K562 (cell line): ENCODE results near the gene RAI1. TPM values are rescaled to one million over a fixed set of nuclear protein-coding genes. Genes with fewer than 3 reads are reported as not detected.

Experiments used
- ATAC-seq: fragments of 200-7000 bp; cut with Tn5 transposase; 3 replicates; pipeline ENCODE4 v1.9.1; 2020; ENCODE audit warnings: moderate library complexity
- BruUV-seq: library from RNA; stranded (reverse); fragments of 400-500 nt; replicated peaks from 2 replicates; lab custom pipeline; 2021; lab: Mats Ljungman, UMichigan
- CTCF ChIA-PET: fragments of 300-600 bp; formaldehyde crosslinking; extraction: SDS; loops from one replicate; lab custom pipeline; 2021; ENCODE audit warnings: low intra/inter-chr PET ratio; lab: Yijun Ruan, JAX
- POLR2A ChIA-PET: fragments of 300-600, 350-650 bp; sonication (Branson Sonifier 250); formaldehyde crosslinking; extraction: SDS; loops from one replicate; lab custom pipeline; 2021; ENCODE audit warnings: antibody characterized with exemption, inconsistent platforms; lab: Yijun Ruan, JAX
- DNase-seq, 4 experiments: peaks; one replicate each; pipeline versions ENCODE4 v3.0.0 to v3.0.0-alpha.2; 2011 to 2018; ENCODE audit warnings: low spot score in 3 of 4, mixed read lengths in 3 of 4; ENCODE audit errors: extremely low read depth in 1 of 4
- FAIRE-seq: peaks from 2 replicates; lab custom pipeline; 2011; peaks lifted over from hg19 to GRCh38; lab: Jason Lieb, UNC
- H2AFZ ChIP-seq: 2 replicates; pipeline ENCODE4 v1.6.0; 2011; ENCODE audit warnings: low read depth, low read length, control low read depth, inconsistent platforms
- H3K27ac ChIP-seq: fragments of 200-600 bp; 3 replicates; pipeline ENCODE4 v1.8.0; 2011; ENCODE audit warnings: low read depth, mild to moderate bottlenecking, control low read depth, inconsistent platforms, low read length, moderate library complexity, mixed read lengths; ENCODE audit errors: extremely low read depth
- H3K27me3 ChIP-seq, 2 experiments: fragments of 300-600 bp in 1 of 2; 2 replicates in 1 of 2; 3 replicates in 1 of 2; pipeline versions ENCODE4 v1.6.0 to v1.8.0; 2011; ENCODE audit warnings: inconsistent platforms in 2 of 2, low read length in 2 of 2, mild to moderate bottlenecking in 1 of 2, mixed read lengths in 1 of 2, moderate library complexity in 1 of 2; ENCODE audit not compliant: control insufficient read depth in 2 of 2, insufficient read depth in 2 of 2
- H3K36me3 ChIP-seq: fragments of 300-600 bp; 3 replicates; pipeline ENCODE4 v1.8.0; 2011; ENCODE audit warnings: mild to moderate bottlenecking, low read length, inconsistent platforms; ENCODE audit not compliant: control insufficient read depth, insufficient read depth
- H3K4me1 ChIP-seq, 2 experiments: fragments of 200-600 bp in 1 of 2; replicated peaks in 1 of 2; 2 replicates in 1 of 2; 3 replicates in 1 of 2; pipeline versions ENCODE4 v1.5.1 to v1.8.0; 2011; ENCODE audit warnings: inconsistent platforms in 2 of 2, low read length in 2 of 2, mild to moderate bottlenecking in 1 of 2, mixed read lengths in 1 of 2, moderate library complexity in 1 of 2; ENCODE audit not compliant: control insufficient read depth in 2 of 2, insufficient read depth in 2 of 2
- H3K4me2 ChIP-seq: 2 replicates; pipeline ENCODE4 v1.6.1; 2011; ENCODE audit warnings: low read length, control low read depth, inconsistent platforms, mixed read lengths; ENCODE audit not compliant: insufficient read depth
- H3K4me3 ChIP-seq: fragments of 200-600 bp; sonication (generic), shearing (Covaris generic); 2 replicates; pipeline ENCODE4 v1.5.1; 2016; ENCODE audit warnings: control low read depth, inconsistent platforms
- H3K79me2 ChIP-seq: fragments of 200-600 bp; 3 replicates; pipeline ENCODE4 v1.8.0; 2011; ENCODE audit warnings: low read length, inconsistent platforms; ENCODE audit not compliant: control insufficient read depth, insufficient read depth
- H3K9ac ChIP-seq, 2 experiments: 2 replicates each; pipeline versions ENCODE4 v1.6.0 to v1.6.1; 2011; ENCODE audit warnings: low read depth in 2 of 2, low read length in 2 of 2, control low read depth in 1 of 2, inconsistent platforms in 1 of 2, mild to moderate bottlenecking in 1 of 2, mixed read lengths in 1 of 2; ENCODE audit not compliant: insufficient read depth in 1 of 2
- H3K9me1 ChIP-seq: one replicate; pipeline ENCODE4 v1.6.0; 2011; ENCODE audit warnings: inconsistent platforms, mild to moderate bottlenecking, low read length, moderate library complexity; ENCODE audit not compliant: control insufficient read depth, insufficient read depth
- H3K9me3 ChIP-seq: replicated peaks from 2 replicates; pipeline ENCODE4 v1.5.1; 2011; ENCODE audit warnings: low read depth, low read length, inconsistent platforms; ENCODE audit not compliant: control insufficient read depth, insufficient read depth
- H4K20me1 ChIP-seq: replicated peaks from 2 replicates; pipeline ENCODE4 v1.6.1; 2011; ENCODE audit warnings: low read length, inconsistent platforms, mixed read lengths; ENCODE audit not compliant: control insufficient read depth, insufficient read depth
- ARID2 ChIP-seq: fragments of 450-650 bp; IDR thresholded peaks from 2 replicates; pipeline ENCODE4 v1.6.1; 2017; ENCODE audit warnings: antibody characterized with exemption, mild to moderate bottlenecking
- ATF1 ChIP-seq, 2 experiments: fragments of 450-650 bp in 1 of 2; IDR thresholded peaks; 2 replicates each; pipeline ENCODE4 v1.6.1; 2016; ENCODE audit warnings: missing compliant biosample characterization in 1 of 2, missing genetic modification characterization in 1 of 2
- CHD2 ChIP-seq: IDR thresholded peaks from 2 replicates; pipeline ENCODE4 v1.6.1; 2011; ENCODE audit warnings: low read depth, low read length
- ETV5 ChIP-seq: sonication (generic); formaldehyde crosslinking; IDR thresholded peaks from 2 replicates; pipeline ENCODE4 v1.4.0; 2020; ENCODE audit warnings: low read depth, mild to moderate bottlenecking, missing genetic modification reagents
- HIVEP1 ChIP-seq: fragments of 250-450 bp; sonication (Bioruptor Pico); IDR thresholded peaks from 2 replicates; pipeline ENCODE4 v1.4.0; 2020; ENCODE audit warnings: mild to moderate bottlenecking
- IRF2 ChIP-seq: sonication (generic); formaldehyde crosslinking; IDR thresholded peaks from 2 replicates; pipeline ENCODE4 v1.8.1; 2022; ENCODE audit warnings: mild to moderate bottlenecking, missing genetic modification reagents
- NR4A1 ChIP-seq, 2 experiments: fragments of 250-450 bp in 1 of 2; fragments of 450-650 bp in 1 of 2; sonication (Bioruptor Pico) in 1 of 2; IDR thresholded peaks; 2 replicates each; pipeline versions ENCODE4 v1.4.0 to v1.6.1; 2016 to 2020; ENCODE audit warnings: mild to moderate bottlenecking in 2 of 2, missing compliant biosample characterization in 1 of 2, missing genetic modification characterization in 1 of 2, moderate library complexity in 1 of 2
- PPARD ChIP-seq: fragments of 250-450 bp; sonication (Bioruptor Pico); IDR thresholded peaks from 2 replicates; pipeline ENCODE4 v1.8.0; 2022; ENCODE audit warnings: inconsistent platforms, mild to moderate bottlenecking, moderate library complexity
- PRPF4 ChIP-seq: fragments of 200-400 bp; formaldehyde crosslinking; IDR thresholded peaks from one replicate; pipeline ENCODE4 v1.6.1; 2017; ENCODE audit warnings: low read length, low read depth, mild to moderate bottlenecking; ENCODE audit not compliant: insufficient read depth, poor library complexity, severe bottlenecking
- STAT5A ChIP-seq: IDR thresholded peaks from 2 replicates; pipeline ENCODE4 v1.6.1; 2012; ENCODE audit warnings: low read length, inconsistent platforms, borderline replicate concordance
- ZEB2 ChIP-seq: fragments of 450-650 bp; IDR thresholded peaks from 2 replicates; pipeline ENCODE4 v1.6.1; 2016
- ZFP36 ChIP-seq: fragments of 150-350 bp; IDR thresholded peaks from 2 replicates; pipeline ENCODE4 v1.6.1; 2018; ENCODE audit warnings: low read length, low read depth; ENCODE audit not compliant: partially characterized antibody
- ZNF274 ChIP-seq: IDR thresholded peaks from 2 replicates; pipeline ENCODE4 v1.6.1; 2011; ENCODE audit warnings: low read depth, mild to moderate bottlenecking, low read length, moderate library complexity, borderline replicate concordance
- ZNF699 ChIP-seq: fragments of 250-450 bp; sonication (Bioruptor Pico); IDR thresholded peaks from 2 replicates; pipeline ENCODE4 v1.8.0; 2021; ENCODE audit warnings: mild to moderate bottlenecking, moderate library complexity; ENCODE audit not compliant: insufficient replicate concordance
- WGBS: fragments of 100-300 bp; shearing (Covaris generic); methylation state at CpG from one replicate; pipeline ENCODE4 v1.1.6; 2016; ENCODE audit warnings: low coverage, mixed read lengths; ENCODE audit not compliant: insufficient coverage; ENCODE audit errors: missing lambda C conversion rate; 5-methylcytosine and 5-hydroxymethylcytosine counted together
- in situ Hi-C: fragments of 300-500 bp; cut with MboI; formaldehyde crosslinking; loops from 4 replicates; pipeline ENCODE4 v1.15.0; 2018; ENCODE audit warnings: inconsistent platforms, mixed read lengths
- intact Hi-C: fragments of 100-400 bp; cut with micrococcal nuclease; formaldehyde crosslinking; loops from 2 replicates; pipeline ENCODE4 v1.14.2; 2022
- polyA plus RNA-seq, 8 experiments: library from polyadenylated mRNA; depleted of rRNA in 4 of 8; stranded (reverse) in 5 of 8; unstranded in 3 of 8; fragments of >200 nt; fragmentation: Nextera tagmentation in 2 of 8; fragmentation: Illumina TruSeq in 1 of 8; extraction: Ambion mirVana in 2 of 8; extraction: Trizol in 1 of 8; gene quantifications; 2 replicates each; pipeline versions ENCODE4 v1.2.1 to v1.2.3, GENCODE V29; 2011 to 2014; ENCODE audit warnings: inconsistent platforms in 1 of 8, missing spikeins in 1 of 8
- total RNA-seq, 7 experiments: library from RNA; depleted of rRNA in 6 of 7; stranded (reverse); fragments of >200 nt in 6 of 7; fragmentation: Illumina TruSeq in 2 of 7; extraction: Trizol in 2 of 7; gene quantifications; 2 replicates each; pipeline versions ENCODE4 v1.2.1 to v1.2.3, GENCODE V29; 2011 to 2021; ENCODE audit warnings: low replicate concordance in 1 of 7
- TF ChIP-seq, protein P1 (sequence below): fragments of 250-450 bp; sonication (Bioruptor Pico); IDR thresholded peaks from 2 replicates; pipeline ENCODE4 v1.5.0; 2020; ENCODE audit warnings: mild to moderate bottlenecking, borderline replicate concordance

Gene RAI1
- total and polyA plus RNA-seq, 9 of the 15 experiments (the other 6 are each of a cell fraction or from before 2014, with no cell fraction given) = 0.68 to 19.9 (median 5.5) TPM

GRCh38 chr17:17760350-17760749 lies 79.1 kb downstream of the RAI1 start:
- Histone ChIP-seq H3K4me1 (peaks cover 0 to 4% of the 10 kb centered on the region in 2 experiments; a peak in 1 of 5 replicates), H3K79me2 (no peaks in the 10 kb centered on the region)
- in situ Hi-C loops = no loop called here

GRCh38 chr17:17760872-17761550 lies 79.8 kb downstream of the RAI1 start:
- FAIRE-seq (no peak), DNase-seq (no peak), ATAC-seq (no peak)
- CTCF ChIA-PET = no interaction called here
- Histone ChIP-seq H3K36me3 (peaks cover 2% of the 10 kb centered on the region; the same call in 1 of the 3 replicates), H3K9me3 (no peaks in the 10 kb centered on the region), H4K20me1 (no peaks in the 10 kb centered on the region), H3K4me2 (no peak overlapping the region), H2AFZ (no peak overlapping the region), H3K4me3 (no peak overlapping the region), H3K27me3 (no peaks in the 10 kb centered on the region), H3K9me1 (no peaks in the 10 kb centered on the region), H3K9ac (no peak overlapping the region), H3K27ac (no peak overlapping the region), H3K79me2 (no peaks in the 10 kb centered on the region), H3K4me1 (peaks cover 0 to 9% of the 10 kb centered on the region in 2 experiments; a peak in 2 of 5 replicates)
- whole genome bisulfite sequencing = 81% methylated on average over 6 of the region's 8 CpGs
- BruUV-seq = no TSS peak
- intact Hi-C loops = no loop called here
- POLR2A ChIA-PET = no interaction called here
- in situ Hi-C loops = no loop called here
- TF ChIP-seq ZNF699 (CRISPR knock-in tag) = no peak
- TF ChIP-seq PPARD (CRISPR knock-in tag) = no peak
- no peak for TF ChIP-seq HIVEP1 (CRISPR knock-in tag)
- peak; percentile 52 for TF ChIP-seq ZFP36
- TF ChIP-seq NR4A1 (CRISPR knock-in tag; IDR thresholded peaks at IDR 0.05) = no peak
- no peak for TF ChIP-seq NR4A1 (tag; IDR thresholded peaks at IDR 0.05)
- TF ChIP-seq IRF2 = no peak
- no peak for TF ChIP-seq ZEB2
- TF ChIP-seq PRPF4 = no peak
- no peak for TF ChIP-seq ATF1 (CRISPR knock-in tag; IDR thresholded peaks at IDR 0.05)
- no peak for TF ChIP-seq ATF1 (tag; IDR thresholded peaks at IDR 0.05)
- TF ChIP-seq ZNF274 = no peak
- TF ChIP-seq ETV5 = no peak
- TF ChIP-seq CHD2 = no peak
- TF ChIP-seq, protein P1, sequence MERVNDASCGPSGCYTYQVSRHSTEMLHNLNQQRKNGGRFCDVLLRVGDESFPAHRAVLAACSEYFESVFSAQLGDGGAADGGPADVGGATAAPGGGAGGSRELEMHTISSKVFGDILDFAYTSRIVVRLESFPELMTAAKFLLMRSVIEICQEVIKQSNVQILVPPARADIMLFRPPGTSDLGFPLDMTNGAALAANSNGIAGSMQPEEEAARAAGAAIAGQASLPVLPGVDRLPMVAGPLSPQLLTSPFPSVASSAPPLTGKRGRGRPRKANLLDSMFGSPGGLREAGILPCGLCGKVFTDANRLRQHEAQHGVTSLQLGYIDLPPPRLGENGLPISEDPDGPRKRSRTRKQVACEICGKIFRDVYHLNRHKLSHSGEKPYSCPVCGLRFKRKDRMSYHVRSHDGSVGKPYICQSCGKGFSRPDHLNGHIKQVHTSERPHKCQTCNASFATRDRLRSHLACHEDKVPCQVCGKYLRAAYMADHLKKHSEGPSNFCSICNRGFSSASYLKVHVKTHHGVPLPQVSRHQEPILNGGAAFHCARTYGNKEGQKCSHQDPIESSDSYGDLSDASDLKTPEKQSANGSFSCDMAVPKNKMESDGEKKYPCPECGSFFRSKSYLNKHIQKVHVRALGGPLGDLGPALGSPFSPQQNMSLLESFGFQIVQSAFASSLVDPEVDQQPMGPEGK = no peak

More at GRCh38 chr17:17760350-17760749, 79.1 kb downstream of the RAI1 start:
- H3K36me3 ChIP-seq = peaks cover 1% of the 10 kb centered on the region; the same call in 1 of the 3 replicates
- H3K9ac ChIP-seq = no peak overlapping the region
- CTCF ChIA-PET = no interaction called here
- intact Hi-C loops = no loop called here
- no peak overlapping the region for H2AFZ ChIP-seq
- no peaks in the 10 kb centered on the region for H3K27me3 ChIP-seq
- DNase-seq = no peak
- TF ChIP-seq STAT5A (no peak), ARID2 (no peak)
- no peak overlapping the region for H3K4me3 ChIP-seq
- ATAC-seq = no peak
- no peaks in the 10 kb centered on the region for H3K9me3 ChIP-seq
- no peak overlapping the region for H3K27ac ChIP-seq
- H3K9me1 ChIP-seq = no peaks in the 10 kb centered on the region
- WGBS = 88% methylated on average over 3 of the region's 7 CpGs
- FAIRE-seq = no peak
- POLR2A ChIA-PET = interaction anchor here (0.6 kb wide), 1 partner anchor 95 kb away, joined by 3 read pairs; no protein-coding TSS in a partner anchor
- no TSS peak for BruUV-seq
- H3K4me2 ChIP-seq = no peak overlapping the region
- H4K20me1 ChIP-seq = no peaks in the 10 kb centered on the region
